Measurements from ENCODE around the gene ZRSR2.

Gene ZRSR2

GRCh38 chrX:15854712-15855567 is 64.7 kb downstream of the ZRSR2 start, which contains the start of gene AP1S2:
Gene AP1S2 (minus strand): TSS chrX:15854813. CDS start chrX:15852524, 2,289 bp downstream.
- Histone ChIP-seq H3K27me3 (ENCODE audit: insufficient read depth, insufficient read length) (no peaks in the 10 kb centered on the region), H3K9me3 (ENCODE audit: insufficient read depth, low read length) (no peaks in the 10 kb centered on the region), H3K4me1 (ENCODE audit: insufficient read depth, insufficient read length) (no peaks in the 10 kb centered on the region), H3K9ac (ENCODE audit: insufficient read length, low read depth) (peak within 1 kb of the TSS; percentile 86), H3K36me3 (ENCODE audit: insufficient read depth, insufficient read length, low read length) (peaks cover 25% of the 10 kb centered on the region), H3K4me3 (ENCODE audit: insufficient read length, low read depth) (peak within 1 kb of the TSS; percentile 80)
- TF ChIP-seq SUZ12 (IDR thresholded peaks at IDR 0.05; ENCODE audit: extremely low read depth, insufficient read depth, insufficient read length) (no peak), YY1 (IDR thresholded peaks at IDR 0.05; ENCODE audit: insufficient read depth, insufficient read length) (no peak), ZNF274 (IDR thresholded peaks at IDR 0.05; ENCODE audit: low read depth, low read length) (no peak)
- peak; percentile 90 for DNase-seq (ENCODE audit: low read depth, low spot score)

GRCh38 chrX:15855568-15856221 is 65.4 kb downstream of the ZRSR2 start:
- H3K9me3 ChIP-seq (ENCODE audit: insufficient read depth, low read length), result no peaks in the 10 kb centered on the region
- no peak for TF ChIP-seq SUZ12 (IDR thresholded peaks at IDR 0.05; ENCODE audit: extremely low read depth, insufficient read depth, insufficient read length)
- no peak for TF ChIP-seq ZNF274 (IDR thresholded peaks at IDR 0.05; ENCODE audit: low read depth, low read length)
- TF ChIP-seq YY1 (IDR thresholded peaks at IDR 0.05; ENCODE audit: insufficient read depth, insufficient read length), result no peak
- no peaks in the 10 kb centered on the region for H3K4me1 ChIP-seq (ENCODE audit: insufficient read depth, insufficient read length)
- H3K9ac ChIP-seq (ENCODE audit: insufficient read length, low read depth), result peak overlapping the region; percentile 82
- no peak for DNase-seq (ENCODE audit: low read depth, low spot score)
- H3K27me3 ChIP-seq (ENCODE audit: insufficient read depth, insufficient read length), result no peaks in the 10 kb centered on the region
- H3K36me3 ChIP-seq (ENCODE audit: insufficient read depth, insufficient read length, low read length), result peaks cover 18% of the 10 kb centered on the region
- H3K4me3 ChIP-seq (ENCODE audit: insufficient read length, low read depth), result peak overlapping the region; percentile 77

- Histone ChIP-seq H3K9ac (ENCODE audit: insufficient read length, low read depth) (no peak overlapping the region), H3K4me3 (ENCODE audit: insufficient read length, low read depth) (no peak overlapping the region), H3K4me1 (ENCODE audit: insufficient read depth, insufficient read length) (no peaks in the 10 kb centered on the region), H3K36me3 (ENCODE audit: insufficient read depth, insufficient read length, low read length) (peaks cover 13% of the 10 kb centered on the region), H3K9me3 (ENCODE audit: insufficient read depth, low read length) (0 out of 2 replicates have a peak, but pooled peaks cover 4% of the 10 kb centered on the region), H3K27me3 (ENCODE audit: insufficient read depth, insufficient read length) (no peaks in the 10 kb centered on the region)
- no peak for TF ChIP-seq YY1 (IDR thresholded peaks at IDR 0.05; ENCODE audit: insufficient read depth, insufficient read length)
- no peak for TF ChIP-seq SUZ12 (IDR thresholded peaks at IDR 0.05; ENCODE audit: extremely low read depth, insufficient read depth, insufficient read length)
- TF ChIP-seq ZNF274 (IDR thresholded peaks at IDR 0.05; ENCODE audit: low read depth, low read length), result no peak
- no peak for DNase-seq (ENCODE audit: low read depth, low spot score)
Observed at GRCh38 chrX:15856222-15856587, 65.9 kb downstream of the ZRSR2 start.

- no peak overlapping the region for H3K4me3 ChIP-seq (ENCODE audit: insufficient read length, low read depth)
- H3K4me1 ChIP-seq (ENCODE audit: insufficient read depth, insufficient read length), result no peaks in the 10 kb centered on the region
- H3K9ac ChIP-seq (ENCODE audit: insufficient read length, low read depth), result no peak overlapping the region
- no peak for TF ChIP-seq SUZ12 (IDR thresholded peaks at IDR 0.05; ENCODE audit: extremely low read depth, insufficient read depth, insufficient read length)
- TF ChIP-seq ZNF274 (IDR thresholded peaks at IDR 0.05; ENCODE audit: low read depth, low read length), result no peak
- no peak for TF ChIP-seq YY1 (IDR thresholded peaks at IDR 0.05; ENCODE audit: insufficient read depth, insufficient read length)
- 0 out of 2 replicates have a peak, but pooled peaks cover 7% of the 10 kb centered on the region for H3K9me3 ChIP-seq (ENCODE audit: insufficient read depth, low read length)
- no peak for DNase-seq (ENCODE audit: low read depth, low spot score)
- no peaks in the 10 kb centered on the region for H3K27me3 ChIP-seq (ENCODE audit: insufficient read depth, insufficient read length)
- H3K36me3 ChIP-seq (ENCODE audit: insufficient read depth, insufficient read length, low read length), result peaks cover 9% of the 10 kb centered on the region
Observed at GRCh38 chrX:15856636-15857035, 66.4 kb downstream of the ZRSR2 start.

GRCh38 chrX:15858051-15858450 is 67.8 kb downstream of the ZRSR2 start:
- Histone ChIP-seq H3K9me3 (ENCODE audit: insufficient read depth, low read length) (0 out of 2 replicates have a peak, but pooled peaks cover 7% of the 10 kb centered on the region), H3K36me3 (ENCODE audit: insufficient read depth, insufficient read length, low read length) (no peaks in the 10 kb centered on the region), H3K27me3 (ENCODE audit: insufficient read depth, insufficient read length) (no peaks in the 10 kb centered on the region), H3K4me1 (ENCODE audit: insufficient read depth, insufficient read length) (no peaks in the 10 kb centered on the region), H3K9ac (ENCODE audit: insufficient read length, low read depth) (no peak overlapping the region), H3K4me3 (ENCODE audit: insufficient read length, low read depth) (no peak overlapping the region)
- DNase-seq (ENCODE audit: low read depth, low spot score), result no peak
- TF ChIP-seq SUZ12 (IDR thresholded peaks at IDR 0.05; ENCODE audit: extremely low read depth, insufficient read depth, insufficient read length) (no peak), YY1 (IDR thresholded peaks at IDR 0.05; ENCODE audit: insufficient read depth, insufficient read length) (no peak), ZNF274 (IDR thresholded peaks at IDR 0.05; ENCODE audit: low read depth, low read length) (no peak)

GRCh38 chrX:15860921-15861320 is 70.6 kb downstream of the ZRSR2 start:
- Histone ChIP-seq H3K4me3 (ENCODE audit: insufficient read length, low read depth) (no peak overlapping the region), H3K9ac (ENCODE audit: insufficient read length, low read depth) (no peak overlapping the region), H3K4me1 (ENCODE audit: insufficient read depth, insufficient read length) (no peaks in the 10 kb centered on the region), H3K9me3 (ENCODE audit: insufficient read depth, low read length) (0 out of 2 replicates have a peak, but pooled peaks cover 7% of the 10 kb centered on the region), H3K27me3 (ENCODE audit: insufficient read depth, insufficient read length) (no peaks in the 10 kb centered on the region), H3K36me3 (ENCODE audit: insufficient read depth, insufficient read length, low read length) (no peaks in the 10 kb centered on the region)
- no peak for DNase-seq (ENCODE audit: low read depth, low spot score)
- TF ChIP-seq YY1 (IDR thresholded peaks at IDR 0.05; ENCODE audit: insufficient read depth, insufficient read length) (no peak), ZNF274 (IDR thresholded peaks at IDR 0.05; ENCODE audit: low read depth, low read length) (no peak), SUZ12 (IDR thresholded peaks at IDR 0.05; ENCODE audit: extremely low read depth, insufficient read depth, insufficient read length) (no peak)

- Histone ChIP-seq H3K9me3 (ENCODE audit: insufficient read depth, low read length) (0 out of 2 replicates have a peak, but pooled peaks cover 7% of the 10 kb centered on the region), H3K27me3 (ENCODE audit: insufficient read depth, insufficient read length) (no peaks in the 10 kb centered on the region), H3K4me3 (ENCODE audit: insufficient read length, low read depth) (no peak overlapping the region), H3K4me1 (ENCODE audit: insufficient read depth, insufficient read length) (peaks cover 2% of the 10 kb centered on the region), H3K9ac (ENCODE audit: insufficient read length, low read depth) (no peak overlapping the region), H3K36me3 (ENCODE audit: insufficient read depth, insufficient read length, low read length) (no peaks in the 10 kb centered on the region)
- no peak for TF ChIP-seq ZNF274 (IDR thresholded peaks at IDR 0.05; ENCODE audit: low read depth, low read length)
- TF ChIP-seq SUZ12 (IDR thresholded peaks at IDR 0.05; ENCODE audit: extremely low read depth, insufficient read depth, insufficient read length), result no peak
- no peak for TF ChIP-seq YY1 (IDR thresholded peaks at IDR 0.05; ENCODE audit: insufficient read depth, insufficient read length)
- no peak for DNase-seq (ENCODE audit: low read depth, low spot score)
Observed at GRCh38 chrX:15864023-15864422, 73.7 kb downstream of the ZRSR2 start.
